GM18868 (cell line): Measurements from ENCODE around the gene PBX3.

Source experiments
- ATAC-seq: cut with Tn5 transposase; IDR thresholded peaks from one replicate; pipeline ENCODE4 v1.9.1; 2021; ENCODE audit warnings: mild to moderate bottlenecking, moderate library complexity; ENCODE audit not compliant: unreplicated experiment

The PBX3 gene

GRCh38 chr9:125747053-125747764 lies at the start of gene PBX3:
PBX3 (plus strand) TSS chr9:125747373.
- peak; percentile 14 for ATAC-seq

- ATAC-seq = no peak
Measured at GRCh38 chr9:125699870-125700269, 47.3 kb upstream of the PBX3 start.

- ATAC-seq = peak; percentile 95
Measured at GRCh38 chr9:125700791-125701190, 46.4 kb upstream of the PBX3 start.

- no peak for ATAC-seq
Measured at GRCh38 chr9:125701351-125701750, 45.8 kb upstream of the PBX3 start.

GRCh38 chr9:125703662-125704061 lies 43.5 kb upstream of the PBX3 start:
- ATAC-seq = no peak

- ATAC-seq = no peak
Measured at GRCh38 chr9:125705893-125706292, 41.3 kb upstream of the PBX3 start.

GRCh38 chr9:125706651-125707471 lies 40.3 kb upstream of the PBX3 start, which contains the start of gene MAPKAP1:
MAPKAP1 (minus strand) TSS chr9:125707208; CDS start chr9:125672574, 34,634 bp downstream.
- ATAC-seq = peak; percentile 95

GRCh38 chr9:125707472-125707804 lies 39.7 kb upstream of the PBX3 start:
- ATAC-seq = no peak

- ATAC-seq = no peak
Measured at GRCh38 chr9:125726456-125727132, 20.6 kb upstream of the PBX3 start.

- no peak for ATAC-seq
Measured at GRCh38 chr9:125730168-125730567, 17.0 kb upstream of the PBX3 start.

GRCh38 chr9:125732562-125732961 lies 14.6 kb upstream of the PBX3 start:
- no peak for ATAC-seq

- ATAC-seq = no peak
Measured at GRCh38 chr9:125739436-125739835, 7.7 kb upstream of the PBX3 start.

GRCh38 chr9:125742657-125743056 lies 4.5 kb upstream of the PBX3 start:
- ATAC-seq = no peak

- ATAC-seq = no peak
Measured at GRCh38 chr9:125743682-125744428, 3.3 kb upstream of the PBX3 start.

- ATAC-seq = no peak
Measured at GRCh38 chr9:125744616-125745015, 2.6 kb upstream of the PBX3 start.

- no peak for ATAC-seq
Measured at GRCh38 chr9:125745018-125745417, 2.2 kb upstream of the PBX3 start.

GRCh38 chr9:125745682-125746016 lies 1.5 kb upstream of the PBX3 start:
- no peak for ATAC-seq

- peak; percentile 73 for ATAC-seq
Measured at GRCh38 chr9:125746017-125746773, 978 bp upstream of the PBX3 start.

GRCh38 chr9:125746774-125747052 lies 460 bp upstream of the PBX3 start:
- no peak for ATAC-seq

- ATAC-seq = no peak
Measured at GRCh38 chr9:125747765-125748445, 732 bp downstream of the PBX3 start.
